ENCODE measurements around the gene MAP3K2. TPM values are rescaled to one million over a fixed set of nuclear protein-coding genes. Genes with fewer than 3 reads are reported as not detected.

MAP3K2 gene
- total and polyA plus RNA-seq, 2 experiments from 2014 or later, result 10.2 to 23.5 TPM

DNA sequence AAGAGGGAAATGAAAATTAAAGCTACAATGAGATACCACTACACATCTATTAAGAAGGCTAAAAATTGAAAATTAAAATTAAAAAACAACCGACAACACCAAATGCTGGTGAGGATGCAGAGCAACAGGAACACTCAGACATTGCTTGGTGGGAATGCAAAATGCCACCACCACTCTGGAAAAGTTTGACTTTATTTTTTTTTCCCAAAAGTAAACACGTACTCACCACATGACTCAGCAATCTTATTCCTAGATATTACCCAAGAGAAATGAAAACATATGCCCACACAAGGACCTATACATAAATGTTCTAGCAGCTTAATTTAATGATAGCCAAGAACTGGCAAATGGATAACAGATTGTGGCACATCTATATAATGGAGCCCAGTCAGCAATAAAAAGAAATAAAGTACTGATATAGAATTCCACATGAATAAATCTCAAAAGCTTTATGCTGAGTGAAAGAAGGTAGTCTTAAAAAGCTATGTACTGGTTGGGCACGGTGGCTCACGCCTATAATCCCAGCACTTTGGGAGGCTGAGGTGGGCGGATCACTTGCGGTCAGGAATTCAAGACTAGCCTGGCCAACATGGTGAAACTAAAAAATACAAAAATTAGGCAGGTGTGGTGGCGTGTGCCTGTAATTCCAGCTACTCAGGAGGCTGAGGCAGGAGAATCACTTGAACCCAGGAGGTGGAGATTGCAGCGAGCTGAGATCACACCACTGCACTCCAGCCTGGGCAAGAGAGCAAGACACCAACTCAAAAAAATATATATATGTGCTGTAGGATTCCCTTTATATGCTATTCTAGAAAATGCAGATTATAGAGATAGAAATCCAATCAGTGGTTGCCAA, 26.2 kb upstream of the MAP3K2 start:
- TF ChIP-seq, protein P1, sequence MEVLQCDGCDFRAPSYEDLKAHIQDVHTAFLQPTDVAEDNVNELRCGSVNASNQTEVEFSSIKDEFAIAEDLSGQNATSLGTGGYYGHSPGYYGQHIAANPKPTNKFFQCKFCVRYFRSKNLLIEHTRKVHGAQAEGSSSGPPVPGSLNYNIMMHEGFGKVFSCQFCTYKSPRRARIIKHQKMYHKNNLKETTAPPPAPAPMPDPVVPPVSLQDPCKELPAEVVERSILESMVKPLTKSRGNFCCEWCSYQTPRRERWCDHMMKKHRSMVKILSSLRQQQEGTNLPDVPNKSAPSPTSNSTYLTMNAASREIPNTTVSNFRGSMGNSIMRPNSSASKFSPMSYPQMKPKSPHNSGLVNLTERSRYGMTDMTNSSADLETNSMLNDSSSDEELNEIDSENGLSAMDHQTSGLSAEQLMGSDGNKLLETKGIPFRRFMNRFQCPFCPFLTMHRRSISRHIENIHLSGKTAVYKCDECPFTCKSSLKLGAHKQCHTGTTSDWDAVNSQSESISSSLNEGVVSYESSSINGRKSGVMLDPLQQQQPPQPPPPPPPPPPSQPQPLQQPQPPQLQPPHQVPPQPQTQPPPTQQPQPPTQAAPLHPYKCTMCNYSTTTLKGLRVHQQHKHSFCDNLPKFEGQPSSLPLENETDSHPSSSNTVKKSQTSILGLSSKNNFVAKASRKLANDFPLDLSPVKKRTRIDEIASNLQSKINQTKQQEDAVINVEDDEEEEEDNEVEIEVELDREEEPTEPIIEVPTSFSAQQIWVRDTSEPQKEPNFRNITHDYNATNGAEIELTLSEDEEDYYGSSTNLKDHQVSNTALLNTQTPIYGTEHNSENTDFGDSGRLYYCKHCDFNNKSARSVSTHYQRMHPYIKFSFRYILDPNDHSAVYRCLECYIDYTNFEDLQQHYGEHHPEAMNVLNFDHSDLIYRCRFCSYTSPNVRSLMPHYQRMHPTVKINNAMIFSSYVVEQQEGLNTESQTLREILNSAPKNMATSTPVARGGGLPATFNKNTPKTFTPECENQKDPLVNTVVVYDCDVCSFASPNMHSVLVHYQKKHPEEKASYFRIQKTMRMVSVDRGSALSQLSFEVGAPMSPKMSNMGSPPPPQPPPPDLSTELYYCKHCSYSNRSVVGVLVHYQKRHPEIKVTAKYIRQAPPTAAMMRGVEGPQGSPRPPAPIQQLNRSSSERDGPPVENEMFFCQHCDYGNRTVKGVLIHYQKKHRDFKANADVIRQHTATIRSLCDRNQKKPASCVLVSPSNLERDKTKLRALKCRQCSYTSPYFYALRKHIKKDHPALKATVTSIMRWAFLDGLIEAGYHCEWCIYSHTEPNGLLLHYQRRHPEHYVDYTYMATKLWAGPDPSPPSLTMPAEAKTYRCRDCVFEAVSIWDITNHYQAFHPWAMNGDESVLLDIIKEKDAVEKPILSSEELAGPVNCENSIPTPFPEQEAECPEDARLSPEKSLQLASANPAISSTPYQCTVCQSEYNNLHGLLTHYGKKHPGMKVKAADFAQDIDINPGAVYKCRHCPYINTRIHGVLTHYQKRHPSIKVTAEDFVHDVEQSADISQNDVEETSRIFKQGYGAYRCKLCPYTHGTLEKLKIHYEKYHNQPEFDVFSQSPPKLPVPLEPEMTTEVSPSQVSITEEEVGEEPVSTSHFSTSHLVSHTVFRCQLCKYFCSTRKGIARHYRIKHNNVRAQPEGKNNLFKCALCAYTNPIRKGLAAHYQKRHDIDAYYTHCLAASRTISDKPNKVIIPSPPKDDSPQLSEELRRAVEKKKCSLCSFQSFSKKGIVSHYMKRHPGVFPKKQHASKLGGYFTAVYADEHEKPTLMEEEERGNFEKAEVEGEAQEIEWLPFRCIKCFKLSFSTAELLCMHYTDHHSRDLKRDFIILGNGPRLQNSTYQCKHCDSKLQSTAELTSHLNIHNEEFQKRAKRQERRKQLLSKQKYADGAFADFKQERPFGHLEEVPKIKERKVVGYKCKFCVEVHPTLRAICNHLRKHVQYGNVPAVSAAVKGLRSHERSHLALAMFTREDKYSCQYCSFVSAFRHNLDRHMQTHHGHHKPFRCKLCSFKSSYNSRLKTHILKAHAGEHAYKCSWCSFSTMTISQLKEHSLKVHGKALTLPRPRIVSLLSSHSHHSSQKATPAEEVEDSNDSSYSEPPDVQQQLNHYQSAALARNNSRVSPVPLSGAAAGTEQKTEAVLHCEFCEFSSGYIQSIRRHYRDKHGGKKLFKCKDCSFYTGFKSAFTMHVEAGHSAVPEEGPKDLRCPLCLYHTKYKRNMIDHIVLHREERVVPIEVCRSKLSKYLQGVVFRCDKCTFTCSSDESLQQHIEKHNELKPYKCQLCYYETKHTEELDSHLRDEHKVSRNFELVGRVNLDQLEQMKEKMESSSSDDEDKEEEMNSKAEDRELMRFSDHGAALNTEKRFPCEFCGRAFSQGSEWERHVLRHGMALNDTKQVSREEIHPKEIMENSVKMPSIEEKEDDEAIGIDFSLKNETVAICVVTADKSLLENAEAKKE (CRISPR knock-in tag; IDR thresholded peaks at IDR 0.05), result no peak
- TF ChIP-seq POLR2AphosphoS5 (IDR thresholded peaks at IDR 0.05; ENCODE audit: low read depth), result no peak
- H3K4me3 Mint-ChIP-seq, result no peak overlapping the region
- no peaks in the 10 kb centered on the region; the same call in 1 of the 2 replicates for H4K20me1 ChIP-seq (replicated peaks; ENCODE audit: insufficient read depth)
- ATAC-seq (no peak), DNase-seq (ENCODE audit: low spot score) (no peak)
- H3K27ac ChIP-seq (ENCODE audit: low read depth), result no peak overlapping the region
- no peaks in the 10 kb centered on the region for H3K79me2 ChIP-seq (replicated peaks; ENCODE audit: insufficient read depth)
- H3K4me3 ChIP-seq, result no peak overlapping the region
- H3K9me3 Mint-ChIP-seq, result peaks cover 4% of the 10 kb centered on the region; the same call in 2 of the 3 replicates
- H3K9me2 ChIP-seq (ENCODE audit: insufficient read depth), result no peaks in the 10 kb centered on the region
- no peaks in the 10 kb centered on the region for H3K36me3 ChIP-seq (ENCODE audit: insufficient read depth)
- H3K4me1 ChIP-seq (ENCODE audit: insufficient read depth), result peaks cover 4% of the 10 kb centered on the region; the same call in 1 of the 2 replicates
- peaks cover 29% of the 10 kb centered on the region for H3K27me3 Mint-ChIP-seq (ENCODE audit: insufficient read depth, low read depth, poor library complexity)
- H3F3A ChIP-seq (replicated peaks; ENCODE audit: low read depth), result 0 out of 2 replicates have a peak, but pooled peaks cover 4% of the 10 kb centered on the region
- no peak overlapping the region for H3K27ac Mint-ChIP-seq
- H3K36me3 Mint-ChIP-seq (ENCODE audit: low read depth), result peaks cover 7% of the 10 kb centered on the region; the same call in 1 of the 3 replicates
- H3K4me2 ChIP-seq, result no peak overlapping the region
- no peak overlapping the region for H2AFZ ChIP-seq
- peaks cover 10% of the 10 kb centered on the region for H3K4me1 Mint-ChIP-seq
- H3K27me3 ChIP-seq (ENCODE audit: insufficient read depth), result peaks cover 35% of the 10 kb centered on the region

DNA sequence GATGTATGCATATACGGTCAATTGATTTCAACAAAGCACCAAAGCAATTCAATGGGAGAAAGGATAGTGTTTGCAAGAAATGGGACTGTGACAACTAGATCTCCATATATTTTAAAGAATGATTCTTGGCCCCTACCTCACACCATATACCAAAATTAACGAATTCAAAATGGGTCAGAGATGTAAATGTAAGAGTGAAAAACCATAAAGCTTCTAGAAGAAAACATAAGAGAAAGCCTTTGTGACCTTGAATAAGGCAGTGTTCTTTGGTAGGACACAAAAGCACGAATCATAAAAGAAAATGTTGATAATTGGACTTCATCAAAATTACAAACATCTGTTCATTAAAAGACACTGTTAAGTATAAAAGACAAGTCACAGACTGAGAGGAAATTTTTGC, 25.4 kb upstream of the MAP3K2 start:
- Histone ChIP-seq H3K27me3 (ENCODE audit: insufficient read depth) (peaks cover 34% of the 10 kb centered on the region), H3K9me2 (ENCODE audit: insufficient read depth) (no peaks in the 10 kb centered on the region), H3K4me2 (no peak overlapping the region), H2AFZ (no peak overlapping the region), H3K36me3 (ENCODE audit: insufficient read depth) (no peaks in the 10 kb centered on the region), H3K4me3 (no peak overlapping the region), H3F3A (replicated peaks; ENCODE audit: low read depth) (0 out of 2 replicates have a peak, but pooled peaks cover 4% of the 10 kb centered on the region), H3K27ac (ENCODE audit: low read depth) (no peak overlapping the region), H4K20me1 (replicated peaks; ENCODE audit: insufficient read depth) (no peaks in the 10 kb centered on the region; the same call in 1 of the 2 replicates), H3K4me1 (ENCODE audit: insufficient read depth) (peaks cover 4% of the 10 kb centered on the region; the same call in 1 of the 2 replicates), H3K79me2 (replicated peaks; ENCODE audit: insufficient read depth) (no peaks in the 10 kb centered on the region)
- TF ChIP-seq, protein P2, sequence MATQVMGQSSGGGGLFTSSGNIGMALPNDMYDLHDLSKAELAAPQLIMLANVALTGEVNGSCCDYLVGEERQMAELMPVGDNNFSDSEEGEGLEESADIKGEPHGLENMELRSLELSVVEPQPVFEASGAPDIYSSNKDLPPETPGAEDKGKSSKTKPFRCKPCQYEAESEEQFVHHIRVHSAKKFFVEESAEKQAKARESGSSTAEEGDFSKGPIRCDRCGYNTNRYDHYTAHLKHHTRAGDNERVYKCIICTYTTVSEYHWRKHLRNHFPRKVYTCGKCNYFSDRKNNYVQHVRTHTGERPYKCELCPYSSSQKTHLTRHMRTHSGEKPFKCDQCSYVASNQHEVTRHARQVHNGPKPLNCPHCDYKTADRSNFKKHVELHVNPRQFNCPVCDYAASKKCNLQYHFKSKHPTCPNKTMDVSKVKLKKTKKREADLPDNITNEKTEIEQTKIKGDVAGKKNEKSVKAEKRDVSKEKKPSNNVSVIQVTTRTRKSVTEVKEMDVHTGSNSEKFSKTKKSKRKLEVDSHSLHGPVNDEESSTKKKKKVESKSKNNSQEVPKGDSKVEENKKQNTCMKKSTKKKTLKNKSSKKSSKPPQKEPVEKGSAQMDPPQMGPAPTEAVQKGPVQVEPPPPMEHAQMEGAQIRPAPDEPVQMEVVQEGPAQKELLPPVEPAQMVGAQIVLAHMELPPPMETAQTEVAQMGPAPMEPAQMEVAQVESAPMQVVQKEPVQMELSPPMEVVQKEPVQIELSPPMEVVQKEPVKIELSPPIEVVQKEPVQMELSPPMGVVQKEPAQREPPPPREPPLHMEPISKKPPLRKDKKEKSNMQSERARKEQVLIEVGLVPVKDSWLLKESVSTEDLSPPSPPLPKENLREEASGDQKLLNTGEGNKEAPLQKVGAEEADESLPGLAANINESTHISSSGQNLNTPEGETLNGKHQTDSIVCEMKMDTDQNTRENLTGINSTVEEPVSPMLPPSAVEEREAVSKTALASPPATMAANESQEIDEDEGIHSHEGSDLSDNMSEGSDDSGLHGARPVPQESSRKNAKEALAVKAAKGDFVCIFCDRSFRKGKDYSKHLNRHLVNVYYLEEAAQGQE (IDR thresholded peaks at IDR 0.05; ENCODE audit: unreplicated experiment), result no peak
- Mint-ChIP-seq H3K4me1 (peaks cover 13% of the 10 kb centered on the region), H3K9me3 (peaks cover 4% of the 10 kb centered on the region; the same call in 2 of the 3 replicates), H3K27me3 (ENCODE audit: insufficient read depth, low read depth, poor library complexity) (peaks cover 31% of the 10 kb centered on the region), H3K36me3 (ENCODE audit: low read depth) (peaks cover 7% of the 10 kb centered on the region; the same call in 1 of the 3 replicates), H3K4me3 (no peak overlapping the region), H3K27ac (no peak overlapping the region)
- DNase-seq (ENCODE audit: low spot score) (no peak), ATAC-seq (no peak)
